Muscle of leg (tissue), 11 donors: ENCODE results near the gene VASN. TPM values are rescaled to one million over a fixed set of nuclear protein-coding genes. Genes with fewer than 3 reads are reported as not detected.

Experiments used
- DNase-seq: peaks from one replicate; pipeline ENCODE4 v3.0.0; 2013
- H3K27ac ChIP-seq: one replicate; pipeline ENCODE4 v1.5.1; 2013; ENCODE audit warnings: mild to moderate bottlenecking, low read length, control low read depth
- H3K27me3 ChIP-seq: one replicate; pipeline ENCODE4 v1.6.1; 2013; ENCODE audit warnings: low read length; ENCODE audit not compliant: control insufficient read depth, insufficient read depth
- H3K36me3 ChIP-seq: one replicate; pipeline ENCODE4 v1.6.1; 2013; ENCODE audit warnings: low read length; ENCODE audit not compliant: control insufficient read depth, insufficient read depth
- H3K4me1 ChIP-seq: one replicate; pipeline ENCODE4 v1.6.1; 2013; ENCODE audit warnings: low read length; ENCODE audit not compliant: control insufficient read depth, insufficient read depth
- H3K4me3 ChIP-seq: one replicate; pipeline ENCODE4 v1.5.1; 2013; ENCODE audit warnings: low read length, control low read depth
- H3K9me3 ChIP-seq: replicated peaks from 2 replicates; pipeline ENCODE4 v1.6.1; 2013; ENCODE audit warnings: low read depth, low read length; ENCODE audit not compliant: control insufficient read depth
- WGBS: methylation state at CpG from one replicate; pipeline ENCODE4 v1.1.5; 2013; ENCODE audit warnings: missing lambda C conversion rate; ENCODE audit not compliant: insufficient coverage; 5-methylcytosine and 5-hydroxymethylcytosine counted together
- polyA plus RNA-seq, 8 donors: library from polyadenylated mRNA; unstranded; fragments of 120-200 nt; gene quantifications; one replicate each; pipeline versions ENCODE4 v1.2.1 to v1.2.3, GENCODE V29; 2013; ENCODE audit warnings: inconsistent platforms in 1 of 8, low replicate concordance in 1 of 8; ENCODE audit not compliant: insufficient read length in 8 of 8, insufficient read depth in 1 of 8
- total RNA-seq: library from RNA; stranded (reverse); fragments of 120-200 nt; gene quantifications from one replicate; pipeline ENCODE4 v1.2.4, GENCODE V29; 2013

Gene VASN
- total and polyA plus RNA-seq, 9 donors = 8.6 to 33.5 (median 17.1) TPM

- WGBS = 93% methylated on average over 5 of the region's 5 CpGs
- Histone ChIP-seq H3K4me1 (peaks cover 13% of the 10 kb centered on the region), H3K36me3 (peaks cover 11% of the 10 kb centered on the region), H3K27me3 (no peaks in the 10 kb centered on the region), H3K4me3 (no peak overlapping the region), H3K9me3 (no peaks in the 10 kb centered on the region), H3K27ac (no peak overlapping the region)
- DNase-seq = no peak
These were observed 18.8 kb upstream of the VASN start for GRCh38 chr16:4352843-4353242.

DNA sequence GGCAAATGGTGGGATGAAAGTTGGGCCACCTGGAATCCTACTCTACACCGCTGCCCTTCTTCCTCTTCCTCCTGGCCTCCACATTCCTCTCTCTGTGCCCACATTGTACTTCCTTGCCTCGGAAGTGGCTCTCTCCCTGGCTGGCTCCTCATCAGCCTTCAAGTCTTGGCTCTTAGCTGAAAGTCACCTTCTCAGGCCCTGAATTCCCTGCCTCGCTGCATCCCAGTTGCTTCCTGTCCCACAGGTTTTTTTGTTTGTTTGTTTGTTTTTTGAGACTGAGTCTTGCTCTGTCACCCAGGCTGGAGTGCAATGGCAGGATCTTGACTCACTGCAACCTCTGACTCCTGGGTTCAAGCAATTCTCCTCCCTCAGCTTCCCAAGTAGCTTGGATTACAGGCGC, 18.0 kb upstream of the VASN start:
- peaks cover 13% of the 10 kb centered on the region for H3K4me1 ChIP-seq
- H3K4me3 ChIP-seq = no peak overlapping the region
- H3K27me3 ChIP-seq = no peaks in the 10 kb centered on the region
- WGBS = 81% methylated on average over 3 of the region's 4 CpGs
- DNase-seq = no peak
- H3K36me3 ChIP-seq = peaks cover 19% of the 10 kb centered on the region
- no peak overlapping the region for H3K27ac ChIP-seq
- H3K9me3 ChIP-seq = no peaks in the 10 kb centered on the region

- H3K9me3 ChIP-seq = no peaks in the 10 kb centered on the region
- WGBS = 92% methylated on average over 8 of the region's 20 CpGs
- no peaks in the 10 kb centered on the region for H3K27me3 ChIP-seq
- DNase-seq = no peak
- H3K36me3 ChIP-seq = peaks cover 21% of the 10 kb centered on the region
- H3K4me3 ChIP-seq = no peak overlapping the region
- peaks cover 14% of the 10 kb centered on the region for H3K4me1 ChIP-seq
- H3K27ac ChIP-seq = no peak overlapping the region
These were observed 16.9 kb upstream of the VASN start for GRCh38 chr16:4354512-4355409.

- no peaks in the 10 kb centered on the region for H3K27me3 ChIP-seq
- DNase-seq = no peak
- H3K36me3 ChIP-seq = peaks cover 39% of the 10 kb centered on the region
- H3K4me3 ChIP-seq = no peak overlapping the region
- H3K9me3 ChIP-seq = no peaks in the 10 kb centered on the region
- H3K4me1 ChIP-seq = peaks cover 3% of the 10 kb centered on the region
- no peak overlapping the region for H3K27ac ChIP-seq
- 90% methylated on average over 6 of the region's 7 CpGs for whole genome bisulfite sequencing
These were observed 14.8 kb upstream of the VASN start for GRCh38 chr16:4356820-4357219.

DNA sequence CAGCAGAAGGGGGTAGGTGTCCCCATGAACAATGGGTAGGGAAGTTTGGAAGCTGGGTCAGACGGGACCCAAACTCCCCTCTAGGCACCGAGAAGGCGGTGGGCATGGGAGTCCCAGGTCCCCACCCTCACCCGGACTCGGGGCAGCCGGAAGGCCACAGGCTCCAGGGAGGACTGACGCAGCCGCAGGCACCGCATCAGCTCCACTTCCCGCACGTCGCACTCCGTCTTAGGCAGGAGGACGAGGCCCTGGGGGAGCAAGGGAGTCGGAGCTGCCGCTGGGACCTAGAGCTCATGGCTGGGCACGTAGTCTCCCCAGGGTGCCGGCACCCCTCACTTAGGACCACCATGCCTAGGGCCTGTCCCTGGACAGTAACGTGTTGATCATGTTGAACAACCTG, 13.4 kb upstream of the VASN start:
- Histone ChIP-seq H3K4me1 (peaks cover 9% of the 10 kb centered on the region), H3K9me3 (no peaks in the 10 kb centered on the region), H3K27ac (no peak overlapping the region), H3K4me3 (no peak overlapping the region), H3K27me3 (no peaks in the 10 kb centered on the region), H3K36me3 (peaks cover 53% of the 10 kb centered on the region)
- DNase-seq = no peak
- 93% methylated on average over 14 of the region's 19 CpGs for WGBS

- peak; percentile 50 for DNase-seq
- 11% methylated on average over 7 of the region's 19 CpGs for WGBS
- no peak overlapping the region for H3K27ac ChIP-seq
- peaks cover 55% of the 10 kb centered on the region for H3K36me3 ChIP-seq
- H3K9me3 ChIP-seq = no peaks in the 10 kb centered on the region
- H3K4me3 ChIP-seq = no peak overlapping the region
- no peaks in the 10 kb centered on the region for H3K27me3 ChIP-seq
- H3K4me1 ChIP-seq = peaks cover 9% of the 10 kb centered on the region
These were observed 12.7 kb upstream of the VASN start for GRCh38 chr16:4358831-4359561.

GRCh38 chr16:4359914-4360313, 11.7 kb upstream of the VASN start:
- H3K36me3 ChIP-seq = peaks cover 61% of the 10 kb centered on the region
- no peak for DNase-seq
- no peaks in the 10 kb centered on the region for H3K9me3 ChIP-seq
- no peak overlapping the region for H3K27ac ChIP-seq
- no peak overlapping the region for H3K4me3 ChIP-seq
- 74% methylated on average over 3 of the region's 3 CpGs for WGBS
- H3K27me3 ChIP-seq = no peaks in the 10 kb centered on the region
- peaks cover 9% of the 10 kb centered on the region for H3K4me1 ChIP-seq

GRCh38 chr16:4360538-4361021, 11.1 kb upstream of the VASN start:
- H3K9me3 ChIP-seq = no peaks in the 10 kb centered on the region
- 68% methylated on average over 9 of the region's 11 CpGs for WGBS

GRCh38 chr16:4361033-4361943, 10.4 kb upstream of the VASN start:
- Histone ChIP-seq H3K36me3 (peaks cover 66% of the 10 kb centered on the region), H3K4me3 (no peak overlapping the region), H3K27ac (no peak overlapping the region), H3K4me1 (peaks cover 9% of the 10 kb centered on the region), H3K27me3 (no peaks in the 10 kb centered on the region), H3K9me3 (no peaks in the 10 kb centered on the region)
- WGBS = 97% methylated on average over 24 of the region's 28 CpGs
- no peak for DNase-seq

More at GRCh38 chr16:4360538-4361021, 11.1 kb upstream of the VASN start:
- Histone ChIP-seq H3K4me3 (no peak overlapping the region), H3K36me3 (peaks cover 66% of the 10 kb centered on the region), H3K27ac (no peak overlapping the region), H3K4me1 (peaks cover 9% of the 10 kb centered on the region), H3K27me3 (no peaks in the 10 kb centered on the region)
- no peak for DNase-seq
